HTR-8/SVneo (cell line): ENCODE results near the gene TPST1.
"Not testable (repeated sequence)": the region's sequence is repeated elsewhere in the genome, so short reads cannot be mapped to it uniquely, and the experiment has no call there.

Experiments
- DNase-seq: peaks from one replicate; pipeline ENCODE4 v3.0.0; 2011; ENCODE audit warnings: low spot score, mixed read lengths; ENCODE audit not compliant: insufficient read length
- FAIRE-seq: peaks from 2 replicates; lab custom pipeline; 2011; peaks lifted over from hg19 to GRCh38; lab: Jason Lieb, UNC

The TPST1 gene

GRCh38 chr7:66323114-66323796 is 118.1 kb downstream of the TPST1 start:
- no peak for FAIRE-seq
- DNase-seq: no peak

- FAIRE-seq, DNase-seq: not testable (repeated sequence)
Observed at GRCh38 chr7:66324985-66325384, 119.9 kb downstream of the TPST1 start.

GRCh38 chr7:66326501-66327215 is 121.5 kb downstream of the TPST1 start:
- DNase-seq (peak; percentile 36), FAIRE-seq (no peak)

GRCh38 chr7:66330961-66331360 is 125.8 kb downstream of the TPST1 start:
- FAIRE-seq (no peak), DNase-seq (no peak)

- no peak for DNase-seq
- no peak for FAIRE-seq
Observed at GRCh38 chr7:66331883-66332282, 126.7 kb downstream of the TPST1 start.

GRCh38 chr7:66333443-66333842 is 128.3 kb downstream of the TPST1 start:
- DNase-seq (no peak), FAIRE-seq (no peak)

- FAIRE-seq (no peak), DNase-seq (no peak)
Observed at GRCh38 chr7:66335318-66335717, 130.2 kb downstream of the TPST1 start.

GRCh38 chr7:66336760-66337159 is 131.6 kb downstream of the TPST1 start:
- DNase-seq (no peak), FAIRE-seq (no peak)

- FAIRE-seq: no peak
Observed at GRCh38 chr7:66339141-66339540, 134.0 kb downstream of the TPST1 start.

GRCh38 chr7:66344166-66344565 is 139.0 kb downstream of the TPST1 start:
- DNase-seq (no peak), FAIRE-seq (no peak)

More at GRCh38 chr7:66339141-66339540, 134.0 kb downstream of the TPST1 start:
- DNase-seq: no peak

GRCh38 chr7:66348531-66348930 is 143.4 kb downstream of the TPST1 start:
- no peak for DNase-seq
- FAIRE-seq: no peak

GRCh38 chr7:66348959-66349358 is 143.8 kb downstream of the TPST1 start:
- DNase-seq: no peak
- no peak for FAIRE-seq

GRCh38 chr7:66352071-66352470 is 146.9 kb downstream of the TPST1 start:
- no peak for DNase-seq
- FAIRE-seq: no peak

- DNase-seq: no peak
- FAIRE-seq: no peak
Observed at GRCh38 chr7:66353547-66353946, 148.4 kb downstream of the TPST1 start.

GRCh38 chr7:66355756-66356155 is 150.6 kb downstream of the TPST1 start:
- no peak for FAIRE-seq
- no peak for DNase-seq

- no peak for FAIRE-seq
Observed at GRCh38 chr7:66356277-66356721, 151.2 kb downstream of the TPST1 start.

GRCh38 chr7:66357087-66357486 is 152.0 kb downstream of the TPST1 start:
- FAIRE-seq (no peak), DNase-seq (no peak)

More at GRCh38 chr7:66356277-66356721, 151.2 kb downstream of the TPST1 start:
- DNase-seq: peak; percentile 26

- DNase-seq: no peak
- no peak for FAIRE-seq
Observed at GRCh38 chr7:66359656-66360211, 154.6 kb downstream of the TPST1 start.

GRCh38 chr7:66362136-66362535 is 157.0 kb downstream of the TPST1 start:
- FAIRE-seq: no peak
- DNase-seq: no peak

- DNase-seq (no peak), FAIRE-seq (no peak)
Observed at GRCh38 chr7:66363635-66364034, 158.5 kb downstream of the TPST1 start.

GRCh38 chr7:66365031-66365430 is 159.9 kb downstream of the TPST1 start:
- not testable (repeated sequence) for FAIRE-seq, DNase-seq
